Stimulated activated CD4-positive, alpha-beta T cell treated with anti-CD3 and anti-CD28 coated beads, Interleukin-12 subunit alpha, Interleukin-12 subunit beta, amount 100 ng/mL, for 48 hours (primary cell): ENCODE results near the gene IMP4.
A peak's percentile ranks its signal among the peaks of the same experiment; 100 is the strongest.

Experiments
- DNase-seq, 3 donors: peaks; one replicate each; pipeline ENCODE4 v3.0.0-alpha.2; 2020; ENCODE audit warnings: low read depth in 2 of 3, low spot score in 1 of 3

The IMP4 gene

GRCh38 chr2:130336150-130336876 is 6.4 kb upstream of the IMP4 start:
- DNase-seq = no peak

GRCh38 chr2:130336877-130337734 is 5.6 kb upstream of the IMP4 start:
- peak; percentile 39 to 62 (median 57) for DNase-seq

GRCh38 chr2:130337735-130338325 is 4.9 kb upstream of the IMP4 start:
- no peak for DNase-seq

- no peak for DNase-seq
These were observed 3.8 kb upstream of the IMP4 start for GRCh38 chr2:130338793-130339345.

- no peak for DNase-seq
These were observed 2.6 kb upstream of the IMP4 start for GRCh38 chr2:130339885-130340745.

GRCh38 chr2:130341562-130342019 is 1.1 kb upstream of the IMP4 start:
- DNase-seq = no peak

GRCh38 chr2:130342020-130342532 is 621 bp upstream of the IMP4 start:
- peak; percentile 71 to 73 (median 73) for DNase-seq

- no peak for DNase-seq
These were observed 1.9 kb downstream of the IMP4 start for GRCh38 chr2:130344578-130344977.

- DNase-seq = no peak
These were observed 2.4 kb downstream of the IMP4 start for GRCh38 chr2:130345091-130345490.

- no peak for DNase-seq
These were observed 2.9 kb downstream of the IMP4 start for GRCh38 chr2:130345611-130346010.

- no peak for DNase-seq
These were observed 3.5 kb downstream of the IMP4 start for GRCh38 chr2:130346041-130346740.

GRCh38 chr2:130346741-130347066 is 4.0 kb downstream of the IMP4 start:
- no peak for DNase-seq

- no peak for DNase-seq
These were observed 4.7 kb downstream of the IMP4 start for GRCh38 chr2:130347220-130347925.

- DNase-seq = no peak
These were observed 6.5 kb downstream of the IMP4 start for GRCh38 chr2:130349174-130349573.

- no peak for DNase-seq
These were observed 9.0 kb downstream of the IMP4 start for GRCh38 chr2:130351711-130352110.

GRCh38 chr2:130352237-130352636 is 9.5 kb downstream of the IMP4 start:
- no peak for DNase-seq

GRCh38 chr2:130353291-130354138 is 10.8 kb downstream of the IMP4 start:
- DNase-seq = no peak

- no peak for DNase-seq
These were observed 11.4 kb downstream of the IMP4 start for GRCh38 chr2:130354139-130354428.

- no peak for DNase-seq
These were observed 12.5 kb downstream of the IMP4 start for GRCh38 chr2:130355172-130355577.
